Measurements from ENCODE around the gene AIG1. TPM values are rescaled to one million over a fixed set of nuclear protein-coding genes. Genes with fewer than 3 reads are reported as not detected.

The AIG1 gene
- total and polyA plus RNA-seq, 2 of the 13 experiments (the other 11 are each of a cell fraction or from before 2014, with no cell fraction given), result 115 to 197 TPM

DNA sequence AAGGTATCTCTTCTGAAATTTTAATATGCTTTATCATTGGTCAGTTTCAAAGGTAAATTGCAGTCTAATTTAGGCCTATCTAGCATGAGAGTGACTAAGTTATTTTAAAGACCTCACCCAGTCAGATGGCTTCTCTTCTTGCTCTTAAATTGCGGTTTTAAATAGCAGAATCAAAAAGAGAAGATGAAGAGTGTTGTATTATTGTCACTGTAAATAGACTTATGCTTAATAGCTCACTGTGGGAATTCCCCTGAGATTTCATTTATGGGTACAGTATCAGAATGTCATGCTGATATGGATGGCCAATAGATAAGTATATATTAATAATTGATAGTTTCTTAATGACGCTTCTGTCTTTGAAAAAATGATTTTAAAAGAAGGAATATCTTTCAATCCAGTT lies 35.7 kb downstream of the AIG1 start (continued):
- TF ChIP-seq TRIM22 (IDR thresholded peaks at IDR 0.05), result no peak
- no peak for TF ChIP-seq ZBTB1 (CRISPR knock-in tag; IDR thresholded peaks at IDR 0.05; ENCODE audit: borderline replicate concordance)
- TF ChIP-seq SIN3A (IDR thresholded peaks at IDR 0.05; ENCODE audit: borderline replicate concordance, low read depth, low read length), result no peak
- no peak for TF ChIP-seq NR3C1 (CRISPR knock-in tag; IDR thresholded peaks at IDR 0.05)
- no peak for TF ChIP-seq ZFP90 (CRISPR knock-in tag; IDR thresholded peaks at IDR 0.05; ENCODE audit: borderline replicate concordance)

GRCh38 chr6:143097224-143097795 lies 36.6 kb downstream of the AIG1 start:
- ATAC-seq, result no peak
- Histone ChIP-seq H2AFZ (ENCODE audit: low read length) (no peak overlapping the region), H3K4me3 (replicated peaks in 1 of 3; ENCODE audit: insufficient read depth in 1 of 3, low read depth in 2 of 3, low read length in 3 of 3) (no peak overlapping the region), H3K4me1 (ENCODE audit: insufficient read depth, low read length) (peaks cover 17% of the 10 kb centered on the region), H3K9ac (ENCODE audit: insufficient read depth, low read depth, low read length) (no peak overlapping the region), H3K36me3 (replicated peaks in 1 of 2; ENCODE audit: control insufficient read depth in 1 of 2, insufficient read depth in 2 of 2, low read length in 2 of 2) (no peaks in the 10 kb centered on the region), H3K27ac (ENCODE audit: extremely low read length, insufficient read depth, low read length) (no peak overlapping the region), H3K9me3 (ENCODE audit: low read length) (no peaks in the 10 kb centered on the region), H4K20me1 (ENCODE audit: insufficient read depth, low read length) (no peaks in the 10 kb centered on the region), H3K4me2 (ENCODE audit: low read depth, low read length) (no peak overlapping the region), H3K27me3 (ENCODE audit: control insufficient read depth in 1 of 2, insufficient read depth in 2 of 2, low read length in 2 of 2) (no peaks in the 10 kb centered on the region), H3K79me2 (ENCODE audit: insufficient read depth, low read length) (no peaks in the 10 kb centered on the region)
- no peak for FAIRE-seq
- WGBS (ENCODE audit: low lambda C conversion rate), result 95% methylated on average over 6 of the region's 6 CpGs
- in situ Hi-C loops (cut with HindIII; ENCODE audit: extremely low pct_ligation_motif_present, low pct_unique_long_range_greater_than_20kb) (no loop called here), intact Hi-C loops (cut with micrococcal nuclease; ENCODE audit: unreplicated experiment) (no loop called here)
- CTCF ChIA-PET (ENCODE audit: low intra/inter-chr PET ratio, low total read pairs), result no interaction called here
- no TSS peak for BruUV-seq (replicated peaks)
- DNase-seq (ENCODE audit: low spot score), result no peak
- POLR2A ChIA-PET, result no interaction called here
- TF ChIP-seq, protein P1, sequence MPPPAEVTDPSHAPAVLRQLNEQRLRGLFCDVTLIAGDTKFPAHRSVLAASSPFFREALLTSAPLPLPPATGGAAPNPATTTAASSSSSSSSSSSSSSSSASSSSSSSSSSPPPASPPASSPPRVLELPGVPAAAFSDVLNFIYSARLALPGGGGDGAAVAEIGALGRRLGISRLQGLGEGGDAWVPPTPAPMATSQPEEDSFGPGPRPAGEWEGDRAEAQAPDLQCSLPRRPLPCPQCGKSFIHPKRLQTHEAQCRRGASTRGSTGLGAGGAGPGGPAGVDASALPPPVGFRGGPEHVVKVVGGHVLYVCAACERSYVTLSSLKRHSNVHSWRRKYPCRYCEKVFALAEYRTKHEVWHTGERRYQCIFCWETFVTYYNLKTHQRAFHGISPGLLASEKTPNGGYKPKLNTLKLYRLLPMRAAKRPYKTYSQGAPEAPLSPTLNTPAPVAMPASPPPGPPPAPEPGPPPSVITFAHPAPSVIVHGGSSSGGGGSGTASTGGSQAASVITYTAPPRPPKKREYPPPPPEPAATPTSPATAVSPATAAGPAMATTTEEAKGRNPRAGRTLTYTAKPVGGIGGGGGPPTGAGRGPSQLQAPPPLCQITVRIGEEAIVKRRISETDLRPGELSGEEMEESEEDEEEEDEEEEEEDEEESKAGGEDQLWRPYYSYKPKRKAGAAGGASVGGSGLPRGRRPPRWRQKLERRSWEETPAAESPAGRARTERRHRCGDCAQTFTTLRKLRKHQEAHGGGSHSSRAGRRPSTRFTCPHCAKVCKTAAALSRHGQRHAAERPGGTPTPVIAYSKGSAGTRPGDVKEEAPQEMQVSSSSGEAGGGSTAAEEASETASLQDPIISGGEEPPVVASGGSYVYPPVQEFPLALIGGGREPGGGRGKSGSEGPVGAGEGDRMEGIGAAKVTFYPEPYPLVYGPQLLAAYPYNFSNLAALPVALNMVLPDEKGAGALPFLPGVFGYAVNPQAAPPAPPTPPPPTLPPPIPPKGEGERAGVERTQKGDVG (CRISPR knock-in tag; IDR thresholded peaks at IDR 0.05; ENCODE audit: borderline replicate concordance), result no peak
- TF ChIP-seq KLF12 (CRISPR knock-in tag; IDR thresholded peaks at IDR 0.05; ENCODE audit: borderline replicate concordance) (no peak), PRDM10 (CRISPR knock-in tag; IDR thresholded peaks at IDR 0.05; ENCODE audit: low read depth) (no peak), THAP8 (CRISPR knock-in tag; IDR thresholded peaks at IDR 0.05; ENCODE audit: borderline replicate concordance) (no peak)
- TF ChIP-seq, protein P2, sequence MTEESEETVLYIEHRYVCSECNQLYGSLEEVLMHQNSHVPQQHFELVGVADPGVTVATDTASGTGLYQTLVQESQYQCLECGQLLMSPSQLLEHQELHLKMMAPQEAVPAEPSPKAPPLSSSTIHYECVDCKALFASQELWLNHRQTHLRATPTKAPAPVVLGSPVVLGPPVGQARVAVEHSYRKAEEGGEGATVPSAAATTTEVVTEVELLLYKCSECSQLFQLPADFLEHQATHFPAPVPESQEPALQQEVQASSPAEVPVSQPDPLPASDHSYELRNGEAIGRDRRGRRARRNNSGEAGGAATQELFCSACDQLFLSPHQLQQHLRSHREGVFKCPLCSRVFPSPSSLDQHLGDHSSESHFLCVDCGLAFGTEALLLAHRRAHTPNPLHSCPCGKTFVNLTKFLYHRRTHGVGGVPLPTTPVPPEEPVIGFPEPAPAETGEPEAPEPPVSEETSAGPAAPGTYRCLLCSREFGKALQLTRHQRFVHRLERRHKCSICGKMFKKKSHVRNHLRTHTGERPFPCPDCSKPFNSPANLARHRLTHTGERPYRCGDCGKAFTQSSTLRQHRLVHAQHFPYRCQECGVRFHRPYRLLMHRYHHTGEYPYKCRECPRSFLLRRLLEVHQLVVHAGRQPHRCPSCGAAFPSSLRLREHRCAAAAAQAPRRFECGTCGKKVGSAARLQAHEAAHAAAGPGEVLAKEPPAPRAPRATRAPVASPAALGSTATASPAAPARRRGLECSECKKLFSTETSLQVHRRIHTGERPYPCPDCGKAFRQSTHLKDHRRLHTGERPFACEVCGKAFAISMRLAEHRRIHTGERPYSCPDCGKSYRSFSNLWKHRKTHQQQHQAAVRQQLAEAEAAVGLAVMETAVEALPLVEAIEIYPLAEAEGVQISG (CRISPR knock-in tag; IDR thresholded peaks at IDR 0.05), result no peak

Measured in HepG2 (cell line).